HEK293 (cell line): ENCODE data around the gene NID1.

Experiments
- FEZF1 ChIP-seq: fragments of 450-650 bp; formaldehyde crosslinking; IDR thresholded peaks from 2 replicates; pipeline ENCODE4 v1.5.1; 2016; ENCODE audit warnings: missing biosample characterization, missing genetic modification characterization
- HOXA7 ChIP-seq: sonication (generic); formaldehyde crosslinking; IDR thresholded peaks from 2 replicates; pipeline ENCODE4 v1.8.1; 2022; ENCODE audit warnings: missing genetic modification reagents, borderline replicate concordance
- KLF9 ChIP-seq: fragments of 450-650 bp; formaldehyde crosslinking; IDR thresholded peaks from 2 replicates; pipeline ENCODE4 v1.5.1; 2016; ENCODE audit warnings: missing biosample characterization, missing genetic modification characterization, low read depth
- MZF1 ChIP-seq: fragments of 450-650 bp; formaldehyde crosslinking; IDR thresholded peaks from 2 replicates; pipeline ENCODE4 v1.5.1; 2017; ENCODE audit warnings: missing biosample characterization, missing genetic modification characterization, borderline replicate concordance
- PRDM2 ChIP-seq: fragments of 450-650 bp; formaldehyde crosslinking; IDR thresholded peaks from 2 replicates; pipeline ENCODE4 v1.5.1; 2016; ENCODE audit warnings: missing biosample characterization, missing genetic modification characterization, borderline replicate concordance
- RBAK ChIP-seq: fragments of 450-650 bp; formaldehyde crosslinking; IDR thresholded peaks from 2 replicates; pipeline ENCODE4 v1.5.1; 2016; ENCODE audit warnings: missing biosample characterization, missing genetic modification characterization
- SP3 ChIP-seq: fragments of 450-650 bp; formaldehyde crosslinking; IDR thresholded peaks from 2 replicates; pipeline ENCODE4 v1.5.1; 2016; ENCODE audit warnings: missing biosample characterization, missing genetic modification characterization
- TSHZ1 ChIP-seq: fragments of 450-650 bp; formaldehyde crosslinking; IDR thresholded peaks from 2 replicates; pipeline ENCODE4 v1.5.1; 2016; ENCODE audit warnings: missing biosample characterization, missing genetic modification characterization, borderline replicate concordance
- ZBTB10 ChIP-seq: fragments of 450-650 bp; formaldehyde crosslinking; IDR thresholded peaks from 2 replicates; pipeline ENCODE4 v1.5.1; 2016; ENCODE audit warnings: missing biosample characterization, missing genetic modification characterization
- ZBTB11 ChIP-seq: fragments of 450-650 bp; formaldehyde crosslinking; conservative IDR thresholded peaks from 2 replicates; pipeline ENCODE4 v1.5.1; 2016; ENCODE audit warnings: low read depth, missing biosample characterization, missing genetic modification characterization
- ZBTB8A ChIP-seq: fragments of 450-650 bp; formaldehyde crosslinking; IDR thresholded peaks from 2 replicates; pipeline ENCODE4 v1.5.1; 2016; ENCODE audit warnings: missing biosample characterization, missing genetic modification characterization
- ZNF140 ChIP-seq: fragments of 450-650 bp; formaldehyde crosslinking; IDR thresholded peaks from 2 replicates; pipeline ENCODE4 v1.5.1; 2016; ENCODE audit warnings: missing biosample characterization, missing genetic modification characterization
- ZNF18 ChIP-seq: fragments of 450-650 bp; formaldehyde crosslinking; IDR thresholded peaks from 2 replicates; pipeline ENCODE4 v1.5.1; 2016; ENCODE audit warnings: missing biosample characterization, missing genetic modification characterization
- ZNF311 ChIP-seq: fragments of 450-650 bp; formaldehyde crosslinking; IDR thresholded peaks from 2 replicates; pipeline ENCODE4 v1.5.1; 2017; ENCODE audit warnings: missing biosample characterization, missing genetic modification characterization, borderline replicate concordance
- ZNF391 ChIP-seq: fragments of 450-650 bp; formaldehyde crosslinking; IDR thresholded peaks from 2 replicates; pipeline ENCODE4 v1.5.1; 2016; ENCODE audit warnings: low read depth, missing biosample characterization, missing genetic modification characterization, borderline replicate concordance
- ZNF529 ChIP-seq: fragments of 450-650 bp; formaldehyde crosslinking; IDR thresholded peaks from 2 replicates; pipeline ENCODE4 v1.5.1; 2017; ENCODE audit warnings: missing genetic modification characterization, missing biosample characterization; ENCODE audit not compliant: insufficient replicate concordance
- ZNF530 ChIP-seq: fragments of 450-650 bp; formaldehyde crosslinking; IDR thresholded peaks from 2 replicates; pipeline ENCODE4 v1.5.1; 2016; ENCODE audit warnings: low read depth, missing biosample characterization, missing genetic modification characterization
- ZNF544 ChIP-seq: fragments of 450-650 bp; formaldehyde crosslinking; IDR thresholded peaks from 2 replicates; pipeline ENCODE4 v1.5.0; 2017; ENCODE audit warnings: missing biosample characterization, missing genetic modification characterization
- ZNF560 ChIP-seq: fragments of 450-650 bp; formaldehyde crosslinking; IDR thresholded peaks from 2 replicates; pipeline ENCODE4 v1.5.1; 2017; ENCODE audit warnings: missing biosample characterization, missing genetic modification characterization, borderline replicate concordance
- ZNF623 ChIP-seq: fragments of 450-650 bp; formaldehyde crosslinking; IDR thresholded peaks from 2 replicates; pipeline ENCODE4 v1.5.1; 2016; ENCODE audit warnings: missing biosample characterization, missing genetic modification characterization

Gene NID1

GRCh38 chr1:235971571-235972310, 93.1 kb downstream of the NID1 start (continued):
- no peak for TF ChIP-seq ZBTB11
- no peak for TF ChIP-seq HOXA7 (CRISPR knock-in tag)
- no peak for TF ChIP-seq FEZF1 (tag by site-specific recombination)
- no peak for TF ChIP-seq ZNF529 (tag by site-specific recombination)
- TF ChIP-seq SP3: peak; percentile 68
- TF ChIP-seq ZNF311: no peak
- TF ChIP-seq ZNF544 (tag by site-specific recombination): no peak
- no peak; the same call in 1 of the 2 replicates for TF ChIP-seq KLF9
- no peak for TF ChIP-seq ZNF18 (tag by site-specific recombination)
- no peak; the same call in 1 of the 2 replicates for TF ChIP-seq ZNF623 (tag by site-specific recombination)
- no peak for TF ChIP-seq ZNF140
- no peak for TF ChIP-seq RBAK (tag by site-specific recombination)
- peak; percentile 53; the same call in 1 of the 2 replicates for TF ChIP-seq ZBTB8A (tag by site-specific recombination)
- TF ChIP-seq TSHZ1 (tag by site-specific recombination): no peak
- no peak for TF ChIP-seq PRDM2 (tag by site-specific recombination)
- TF ChIP-seq ZNF560 (tag by site-specific recombination): no peak
- TF ChIP-seq ZNF391 (tag by site-specific recombination): peak; percentile 53; the same call in 1 of the 2 replicates
- peak; percentile 82 for TF ChIP-seq MZF1
- no peak for TF ChIP-seq ZBTB10 (tag by site-specific recombination)
- no peak for TF ChIP-seq ZNF530 (tag by site-specific recombination)
